SK-MEL-5 (cell line): ENCODE data around the gene OSER1. TPM values are rescaled to one million over a fixed set of nuclear protein-coding genes. Genes with fewer than 3 reads are reported as not detected.
"Not testable (repeated sequence)": the region's sequence is repeated elsewhere in the genome, so short reads cannot be mapped to it uniquely, and the experiment has no call there.

Experiments
- DNase-seq: peaks from one replicate; pipeline ENCODE4 v3.0.0-alpha.2; 2016; ENCODE audit warnings: low read depth, low spot score
- in situ Hi-C: cut with HindIII; loops from 2 replicates; pipeline ENCODE4 v1.10.0; 2016; ENCODE audit warnings: low sequenced_read_pairs, high pct_unique_total_duplicates, low pct_unique_long_range_greater_than_20kb
- total RNA-seq: library from RNA; depleted of rRNA; stranded (reverse); fragments of >200 nt; shearing (Covaris generic); gene quantifications from 2 replicates; pipeline ENCODE4 v1.2.3, GENCODE V29; 2014

Gene OSER1
- total RNA-seq, 1 experiment from 2014 or later = 49.6 TPM

DNA sequence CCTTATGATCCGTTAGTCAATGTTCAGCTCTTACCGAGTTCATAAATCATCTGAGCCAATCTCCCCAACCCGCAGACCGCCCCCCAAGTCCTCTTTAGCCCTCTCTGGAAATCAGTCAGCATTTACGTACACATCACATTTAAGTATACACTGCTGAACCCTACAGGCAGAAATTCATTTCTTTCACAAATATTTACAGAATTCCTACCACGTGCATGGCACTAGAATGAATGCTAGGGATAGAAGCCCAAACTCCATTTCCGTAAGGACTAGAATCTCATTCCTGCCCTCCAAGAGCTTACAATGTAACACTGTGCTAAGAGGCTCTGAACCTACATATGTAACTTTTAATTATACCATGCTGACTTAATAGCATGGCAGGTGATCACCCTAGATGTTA, 1.8 kb downstream of the OSER1 start:
- DNase-seq = peak; percentile 27
- in situ Hi-C loops = no loop called here

DNA sequence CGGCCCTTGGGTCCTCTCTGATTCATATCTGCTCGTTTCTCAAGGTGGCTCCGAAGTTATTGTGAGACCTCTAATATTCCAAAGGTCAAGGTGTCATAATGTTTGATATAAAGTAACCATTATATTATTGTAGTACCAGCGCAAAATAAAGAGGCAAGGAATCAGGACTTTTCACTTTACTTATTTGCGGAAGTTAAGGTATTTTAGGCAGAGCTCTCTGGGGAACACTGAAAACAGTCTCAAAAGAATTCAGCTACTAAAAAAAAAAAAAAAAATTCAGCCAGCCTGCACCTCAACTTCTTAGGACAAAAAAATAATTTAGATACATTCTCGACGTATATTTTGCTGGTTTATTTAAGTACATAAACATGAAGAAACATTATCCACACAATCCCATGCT, 2.4 kb downstream of the OSER1 start:
- in situ Hi-C loops = no loop called here
- no peak for DNase-seq

DNA sequence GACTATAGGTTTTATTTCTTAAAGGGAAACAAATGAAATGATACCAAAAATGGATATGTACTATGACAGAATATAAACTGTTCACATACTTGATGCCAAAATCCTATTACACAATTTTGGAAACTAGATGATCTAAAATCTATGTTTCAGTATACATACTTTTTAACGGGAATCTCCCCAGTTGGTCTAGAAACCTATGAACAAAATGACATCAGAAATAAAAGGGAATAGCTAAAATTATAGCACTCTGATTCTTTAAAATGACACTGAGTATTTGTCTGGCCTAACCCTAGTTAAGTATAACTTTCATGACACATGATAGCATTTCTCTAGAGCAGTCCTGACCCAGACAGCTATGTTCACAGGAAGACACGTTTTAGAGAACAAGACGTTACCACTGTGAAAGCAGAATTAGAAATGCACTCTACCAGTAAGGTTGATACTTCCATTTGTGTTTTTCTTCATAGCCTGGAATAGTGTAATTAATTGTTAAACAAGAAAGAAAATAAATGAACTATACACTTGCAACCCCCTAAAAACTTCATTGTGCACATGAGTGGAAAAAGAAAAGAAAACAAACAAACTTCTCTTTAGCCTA, 3.3 kb downstream of the OSER1 start:
- in situ Hi-C loops = no loop called here
- no peak for DNase-seq

DNA sequence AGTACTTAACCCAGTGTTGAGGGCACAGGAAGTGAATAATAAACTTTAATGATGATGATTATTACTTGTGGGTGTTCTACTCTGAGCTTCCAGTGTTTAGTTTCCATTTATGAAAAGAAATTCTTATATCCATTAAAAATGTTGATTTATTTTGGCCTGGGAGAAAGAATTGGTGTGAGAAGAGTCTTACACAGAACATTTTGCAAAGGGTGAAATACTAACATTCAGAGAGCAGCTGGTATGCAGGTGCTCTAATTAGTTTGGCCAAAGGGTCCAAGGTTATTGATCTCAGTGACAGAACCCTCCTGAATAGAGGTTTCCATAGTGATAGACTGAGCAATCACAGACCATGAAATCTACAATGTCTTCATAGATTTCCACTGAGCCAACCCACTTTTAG, 4.4 kb downstream of the OSER1 start:
- in situ Hi-C loops = no loop called here
- DNase-seq = no peak

DNA sequence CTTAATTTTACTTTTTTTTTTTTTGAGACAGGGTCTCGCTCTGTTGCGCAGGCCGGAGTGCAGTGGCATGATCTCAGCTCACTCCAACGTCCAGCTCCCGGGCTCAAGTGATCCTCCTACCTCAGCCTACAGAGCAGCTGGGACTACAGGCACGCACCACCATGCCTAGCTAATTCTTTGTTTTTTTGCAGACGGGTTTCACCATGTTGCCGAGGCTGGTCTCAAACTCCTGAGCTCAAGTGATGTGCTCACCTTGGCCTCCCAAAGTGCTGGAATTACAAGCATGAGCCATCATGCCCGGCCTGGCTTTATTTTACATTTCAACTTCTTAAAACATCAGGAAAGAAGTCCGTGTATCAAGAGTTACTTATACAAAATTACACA, 5.7 kb downstream of the OSER1 start:
- in situ Hi-C loops = no loop called here

DNA sequence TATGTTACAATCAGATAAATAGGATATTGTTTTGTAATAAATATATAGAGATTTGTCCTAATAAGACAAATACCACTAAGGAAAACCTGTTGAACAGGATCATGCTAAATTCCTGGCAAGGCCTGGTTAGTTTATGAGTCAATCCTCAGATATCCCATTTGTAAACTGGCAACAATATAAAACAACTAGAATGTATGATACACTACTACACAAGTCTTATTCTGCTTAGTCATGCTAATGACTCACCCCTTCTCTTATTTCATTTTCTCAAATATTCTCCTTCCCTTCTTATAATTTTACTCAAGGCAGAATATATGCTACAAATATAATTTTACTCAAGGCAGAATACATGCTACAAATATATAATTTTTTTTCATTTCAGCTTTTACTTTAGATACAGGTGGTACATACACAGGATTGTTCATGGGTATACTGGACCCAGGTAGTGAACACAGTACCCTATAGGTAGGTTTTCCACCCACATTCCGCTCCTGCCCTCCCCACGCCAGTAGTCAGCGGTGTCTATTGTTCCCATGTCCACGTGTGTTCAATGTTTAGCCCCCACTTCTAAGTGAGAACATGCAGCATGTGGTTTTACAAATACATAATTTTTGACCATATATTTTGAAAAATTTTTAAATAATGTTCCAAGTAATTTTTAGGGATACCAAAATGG, 6.3 kb downstream of the OSER1 start:
- DNase-seq = peak; percentile 34
- in situ Hi-C loops = no loop called here

More for the DNA sequence above, 5.7 kb downstream of the OSER1 start:
- no peak for DNase-seq

DNA sequence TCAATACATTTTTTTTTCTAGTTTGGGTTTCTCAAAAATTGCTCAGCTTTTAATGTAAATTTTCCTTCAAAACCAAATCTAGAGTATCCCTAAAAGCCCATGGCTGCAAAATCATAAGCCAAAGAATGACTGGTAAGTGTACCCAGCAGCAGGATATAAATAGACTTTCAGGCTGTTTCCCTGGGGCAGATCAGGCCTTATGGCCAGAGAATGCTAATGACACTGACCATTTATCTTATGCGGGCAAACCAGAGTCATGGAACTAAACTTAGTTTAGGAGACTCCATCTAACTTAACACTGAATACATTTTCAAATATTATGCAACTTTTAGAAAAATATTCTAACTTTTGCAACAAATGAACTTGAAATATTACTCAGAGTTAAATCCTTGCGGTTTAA, 7.4 kb downstream of the OSER1 start:
- peak; percentile 29 for DNase-seq

DNA sequence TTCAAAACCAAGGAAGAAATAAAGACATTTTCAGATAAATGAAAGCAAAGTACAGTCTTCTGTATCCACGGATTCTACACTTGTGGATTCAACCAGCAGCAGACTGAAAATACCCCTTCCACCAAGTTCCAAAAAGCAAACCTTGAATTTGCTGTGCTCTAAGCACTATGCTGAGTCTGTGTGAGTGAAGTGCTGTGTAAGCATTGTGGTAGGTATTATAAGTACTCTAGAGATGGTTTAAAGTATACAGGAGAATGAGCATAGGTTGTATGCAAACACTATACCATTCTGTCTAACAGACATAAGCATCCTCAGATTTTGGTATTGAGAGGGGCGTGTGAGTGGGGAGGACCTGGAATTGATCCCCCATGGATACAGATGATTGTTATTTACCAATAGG, 9.6 kb downstream of the OSER1 start:
- in situ Hi-C loops = no loop called here
- DNase-seq = no peak

More for the DNA sequence above, 7.4 kb downstream of the OSER1 start:
- in situ Hi-C loops = no loop called here

DNA sequence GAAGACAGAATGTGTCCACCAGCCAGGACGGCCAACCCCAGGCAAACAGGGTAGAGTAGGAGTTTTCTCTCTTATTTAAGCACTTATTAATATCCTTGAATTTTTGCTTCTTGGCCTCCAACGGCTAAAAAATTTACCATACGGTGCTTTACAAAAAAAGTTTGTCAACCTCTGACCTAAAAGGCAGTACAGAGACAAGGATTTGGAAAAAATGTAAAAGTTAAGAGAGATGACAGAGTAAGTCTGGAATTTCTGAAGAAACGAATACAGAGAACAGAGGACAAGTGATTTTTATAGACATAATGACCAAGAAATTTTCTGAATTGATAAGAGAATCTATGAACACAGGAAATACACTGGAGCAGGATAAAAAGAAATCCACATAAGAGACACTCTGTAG, 10.2 kb downstream of the OSER1 start:
- no peak for DNase-seq
- in situ Hi-C loops = no loop called here

DNA sequence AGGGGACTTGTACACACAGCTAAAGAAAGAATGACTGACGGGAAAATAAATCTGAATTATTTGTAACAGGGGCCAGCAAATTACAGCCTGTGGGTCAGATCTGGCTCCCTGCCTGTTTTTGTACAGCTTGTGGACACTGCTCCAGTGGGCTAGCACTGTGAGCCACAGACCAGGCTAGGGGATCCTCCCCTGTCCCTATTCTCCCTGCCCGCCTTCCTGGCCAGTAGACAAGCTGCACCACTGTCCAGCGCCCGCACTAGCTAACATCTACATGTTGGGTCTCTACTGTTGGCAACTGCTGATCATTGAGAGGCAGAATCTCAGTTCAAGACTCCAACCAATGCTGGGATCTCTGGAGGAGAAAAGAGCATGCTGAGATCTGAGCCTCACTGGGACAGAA, 10.7 kb downstream of the OSER1 start:
- in situ Hi-C loops = no loop called here
- DNase-seq = no peak

DNA sequence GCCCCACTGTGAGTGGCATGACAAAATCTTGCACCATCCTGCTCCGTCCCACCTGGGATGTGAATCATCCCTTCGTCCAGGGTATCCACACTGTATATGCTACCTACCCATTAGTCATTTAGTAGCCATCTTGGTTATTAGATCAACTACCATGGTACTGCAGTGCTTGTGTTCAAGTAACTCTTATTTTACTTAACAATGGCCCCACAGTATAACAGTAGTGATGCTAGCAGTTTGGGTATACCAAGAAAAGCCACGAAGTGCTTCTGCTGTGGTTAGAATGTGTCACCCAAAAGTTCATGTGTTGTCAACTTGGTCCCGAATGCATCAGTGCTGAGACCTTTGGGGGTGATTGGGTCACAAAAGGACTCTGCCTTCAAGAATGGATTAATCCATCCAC, 11.7 kb downstream of the OSER1 start:
- in situ Hi-C loops = no loop called here
- DNase-seq = no peak

DNA sequence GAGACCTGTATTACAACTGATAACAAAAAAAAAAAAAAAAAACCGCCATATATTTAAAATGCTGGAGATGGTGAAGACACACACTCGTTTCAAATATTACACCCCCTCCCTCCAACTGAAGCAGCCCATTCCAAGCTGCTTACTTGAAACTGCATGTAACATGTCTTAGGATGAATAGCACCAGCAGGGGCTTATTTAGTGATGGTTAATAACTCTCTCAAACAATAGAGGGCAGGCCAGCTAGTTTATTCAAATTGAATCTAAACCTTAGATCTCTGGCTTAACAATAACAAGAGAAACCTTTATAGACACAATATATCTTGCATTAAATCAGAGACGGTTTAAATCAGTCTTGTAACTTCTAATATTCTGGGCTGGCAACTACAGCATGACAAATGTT, 14.3 kb downstream of the OSER1 start:
- DNase-seq = no peak
- in situ Hi-C loops = no loop called here

DNA sequence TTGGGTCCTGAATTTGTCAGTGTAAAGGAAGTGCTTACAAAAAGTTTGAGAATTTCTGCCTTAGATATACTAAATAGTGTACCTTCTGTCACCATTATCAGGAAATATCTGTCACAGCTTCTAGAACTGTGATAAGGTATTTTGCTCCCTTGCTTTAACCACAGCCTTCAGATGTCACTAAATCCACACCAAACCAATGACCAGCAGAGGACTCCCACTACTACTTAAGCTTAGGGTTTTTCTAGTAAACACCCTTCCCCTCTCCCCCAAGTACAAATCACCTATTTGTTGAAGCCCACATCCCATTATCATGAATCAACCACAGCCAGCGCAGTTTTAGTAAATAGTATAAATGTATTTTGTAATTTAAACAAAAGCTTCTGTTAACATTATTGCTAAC, 15.0 kb downstream of the OSER1 start:
- in situ Hi-C loops = no loop called here

DNA sequence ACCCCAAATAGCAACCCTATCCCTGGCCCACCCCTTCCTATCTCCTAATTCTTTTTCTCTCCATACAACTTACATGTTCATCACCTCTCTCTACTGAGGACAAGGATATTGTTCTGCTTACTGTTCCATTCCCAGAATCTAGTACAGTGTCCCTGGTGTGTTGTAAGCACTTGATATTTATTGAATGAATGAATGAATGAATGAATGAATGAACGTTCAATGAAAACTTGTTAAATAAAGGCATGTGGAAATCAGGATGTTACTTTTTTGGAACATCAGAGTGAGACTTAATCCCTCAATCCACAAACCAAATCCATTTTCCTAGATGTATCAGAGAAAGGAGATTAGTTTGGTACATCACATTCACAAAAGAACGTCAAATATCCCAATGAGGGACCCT, 16.8 kb downstream of the OSER1 start:
- DNase-seq = no peak
- in situ Hi-C loops = no loop called here

More for the DNA sequence above, 15.0 kb downstream of the OSER1 start:
- DNase-seq = no peak

DNA sequence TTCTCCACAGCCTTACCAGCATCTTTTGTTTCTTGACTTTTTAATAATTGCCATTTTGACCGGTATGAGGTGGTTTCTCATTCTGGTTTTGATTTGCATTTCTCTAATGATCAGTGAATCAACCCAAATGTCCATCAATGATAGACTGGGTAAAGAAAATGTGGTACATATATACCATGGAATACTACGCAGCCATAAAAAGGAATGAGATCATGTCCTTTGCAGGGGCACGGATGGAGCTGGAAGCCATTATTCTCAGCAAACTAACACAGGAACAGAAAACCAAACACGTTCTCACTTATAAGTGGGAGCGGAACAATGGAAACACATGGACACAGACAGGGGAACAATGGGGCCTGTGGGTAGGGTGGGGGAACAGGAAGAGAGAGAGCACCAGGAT, 18.9 kb downstream of the OSER1 start:
- DNase-seq, in situ Hi-C loops: not testable (repeated sequence)

DNA sequence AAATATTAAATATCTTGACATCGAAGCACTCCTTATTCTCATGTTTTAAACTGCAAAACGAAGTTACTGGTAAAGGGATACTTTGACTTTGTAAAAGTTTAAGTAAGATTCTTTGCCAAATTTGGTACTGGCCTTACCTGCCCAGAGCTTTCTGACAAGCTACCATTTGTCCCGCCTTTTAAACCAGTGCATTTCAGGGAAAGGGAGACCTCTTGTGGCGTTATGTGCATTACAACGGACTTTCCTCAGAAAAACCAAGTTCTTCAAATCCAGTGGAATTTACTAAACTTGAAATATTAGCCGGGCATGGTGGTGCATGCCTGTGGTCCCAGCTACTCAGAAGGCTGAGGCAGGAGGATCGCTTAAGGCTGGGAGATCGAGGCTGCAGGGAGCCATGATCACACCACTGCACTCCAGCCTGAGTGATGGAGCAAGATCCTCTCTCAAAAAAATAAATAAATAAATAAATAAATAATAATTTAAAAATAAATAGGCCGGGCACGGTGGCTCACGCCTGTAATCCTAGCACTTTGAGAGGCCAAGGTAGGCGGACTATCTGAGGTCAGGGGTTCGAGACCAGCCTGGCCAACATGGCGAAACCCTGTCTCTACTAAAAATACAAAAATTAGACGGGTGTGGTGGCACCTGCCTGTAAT, 20.2 kb downstream of the OSER1 start:
- peak; percentile 83 for DNase-seq
- in situ Hi-C loops = not testable (repeated sequence)

DNA sequence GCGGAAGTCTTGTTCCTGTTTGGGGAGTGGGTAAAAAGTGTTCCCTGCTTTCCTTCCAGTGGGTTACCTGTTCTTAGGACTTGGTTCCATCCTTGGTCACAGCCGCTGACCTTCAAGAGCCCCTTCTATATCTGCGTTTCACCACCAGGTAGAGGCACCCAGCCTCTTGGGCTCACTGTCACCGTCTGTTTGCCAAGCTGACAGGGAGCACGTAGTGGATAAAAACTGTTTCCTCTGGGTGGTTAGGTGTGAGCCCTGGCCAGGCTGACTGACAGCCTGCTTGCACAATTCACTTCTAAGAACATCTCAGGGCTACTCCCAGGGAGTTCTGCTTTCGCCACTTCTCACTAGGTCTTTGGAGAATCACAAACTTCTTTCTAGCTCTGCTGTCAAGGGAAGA, 21.8 kb downstream of the OSER1 start:
- DNase-seq = no peak
- in situ Hi-C loops = no loop called here

DNA sequence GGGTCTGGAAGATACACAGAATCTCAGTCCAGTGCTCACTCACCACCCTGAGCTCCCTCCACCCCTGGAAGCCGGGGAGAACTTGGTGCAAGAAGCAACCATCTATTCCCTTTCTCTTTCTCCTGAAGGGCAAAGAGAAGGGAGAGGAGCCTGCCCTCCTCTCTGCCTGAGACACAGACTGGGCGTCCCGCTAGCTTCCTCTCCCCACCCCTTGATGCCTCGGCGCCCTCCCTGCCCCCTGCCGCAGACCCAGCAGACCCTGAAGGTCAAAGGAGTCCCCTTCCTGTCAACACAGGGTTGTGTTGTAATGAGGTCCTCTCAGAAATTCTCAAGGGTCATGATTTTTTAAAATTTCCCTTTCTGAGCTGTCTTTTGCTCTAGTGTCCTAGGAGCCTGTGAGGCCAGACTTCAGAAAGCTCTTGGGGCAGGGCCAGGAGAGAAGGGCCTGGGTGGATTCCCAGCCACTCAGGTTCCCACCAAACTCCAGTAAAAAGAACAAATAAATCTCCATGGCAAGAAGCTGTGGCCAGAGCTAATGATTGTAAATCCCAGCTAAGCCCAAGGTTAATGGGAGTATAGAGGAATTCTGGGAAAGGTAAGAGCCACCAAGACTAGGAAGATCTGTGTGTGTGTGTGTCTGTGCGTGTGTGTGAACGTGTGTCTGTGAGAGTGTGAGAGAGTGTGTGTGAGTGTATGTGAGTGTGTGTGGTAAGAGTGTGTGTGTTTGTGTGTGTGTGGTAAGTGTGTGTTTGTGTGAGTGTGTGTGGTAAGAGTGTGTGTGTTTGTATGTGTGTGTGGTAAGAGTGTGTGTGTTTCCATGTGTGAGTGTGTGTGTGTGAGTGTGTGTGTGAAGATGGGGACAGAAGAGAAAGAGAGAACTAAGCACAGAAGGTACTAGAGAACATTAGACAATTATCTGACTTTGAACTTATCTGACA, 22.5 kb downstream of the OSER1 start:
- DNase-seq = no peak
- in situ Hi-C loops = no loop called here
